ENCODE measurements around the gene IL23A. TPM values are rescaled to one million over a fixed set of nuclear protein-coding genes. Genes with fewer than 3 reads are reported as not detected.

The IL23A gene
- total and polyA plus RNA-seq, 2 of the 13 experiments (the other 11 are each of a cell fraction or from before 2014, with no cell fraction given) = 0.33 to 0.35 TPM

DNA sequence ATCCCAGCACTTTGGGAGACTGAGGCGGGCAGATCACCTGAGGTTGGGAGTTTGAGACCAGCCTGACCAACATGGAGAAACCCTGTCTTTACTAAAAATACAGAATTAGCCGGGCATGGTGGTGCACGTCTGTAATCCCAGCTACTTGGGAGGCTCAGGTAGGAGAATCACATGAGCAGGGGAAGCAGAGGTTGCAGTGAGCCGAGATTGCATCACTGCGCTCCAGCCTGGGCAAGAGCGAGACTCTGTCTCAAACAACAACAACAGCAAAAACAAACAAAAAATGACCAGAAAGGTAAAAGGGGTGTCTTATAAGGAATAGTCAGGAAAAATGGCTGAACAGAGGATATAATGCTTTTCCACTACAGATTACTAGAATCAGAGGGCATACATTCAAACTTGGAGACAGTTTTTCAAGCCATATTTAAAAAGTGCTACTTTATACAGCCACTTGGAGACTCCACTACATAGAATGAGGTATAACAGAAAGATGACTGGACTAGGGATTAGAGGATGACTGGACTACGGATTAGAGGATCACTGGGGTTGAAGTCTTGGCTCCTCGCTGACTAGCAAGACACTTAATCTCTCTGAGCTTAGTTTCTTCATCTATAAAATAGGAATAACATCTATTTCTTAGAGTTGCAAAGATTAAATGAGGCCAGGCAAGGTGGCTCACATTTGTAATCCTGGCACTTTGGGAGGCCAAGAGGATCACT is 33.7 kb upstream of the IL23A start (continued):
- TF ChIP-seq, protein P1, sequence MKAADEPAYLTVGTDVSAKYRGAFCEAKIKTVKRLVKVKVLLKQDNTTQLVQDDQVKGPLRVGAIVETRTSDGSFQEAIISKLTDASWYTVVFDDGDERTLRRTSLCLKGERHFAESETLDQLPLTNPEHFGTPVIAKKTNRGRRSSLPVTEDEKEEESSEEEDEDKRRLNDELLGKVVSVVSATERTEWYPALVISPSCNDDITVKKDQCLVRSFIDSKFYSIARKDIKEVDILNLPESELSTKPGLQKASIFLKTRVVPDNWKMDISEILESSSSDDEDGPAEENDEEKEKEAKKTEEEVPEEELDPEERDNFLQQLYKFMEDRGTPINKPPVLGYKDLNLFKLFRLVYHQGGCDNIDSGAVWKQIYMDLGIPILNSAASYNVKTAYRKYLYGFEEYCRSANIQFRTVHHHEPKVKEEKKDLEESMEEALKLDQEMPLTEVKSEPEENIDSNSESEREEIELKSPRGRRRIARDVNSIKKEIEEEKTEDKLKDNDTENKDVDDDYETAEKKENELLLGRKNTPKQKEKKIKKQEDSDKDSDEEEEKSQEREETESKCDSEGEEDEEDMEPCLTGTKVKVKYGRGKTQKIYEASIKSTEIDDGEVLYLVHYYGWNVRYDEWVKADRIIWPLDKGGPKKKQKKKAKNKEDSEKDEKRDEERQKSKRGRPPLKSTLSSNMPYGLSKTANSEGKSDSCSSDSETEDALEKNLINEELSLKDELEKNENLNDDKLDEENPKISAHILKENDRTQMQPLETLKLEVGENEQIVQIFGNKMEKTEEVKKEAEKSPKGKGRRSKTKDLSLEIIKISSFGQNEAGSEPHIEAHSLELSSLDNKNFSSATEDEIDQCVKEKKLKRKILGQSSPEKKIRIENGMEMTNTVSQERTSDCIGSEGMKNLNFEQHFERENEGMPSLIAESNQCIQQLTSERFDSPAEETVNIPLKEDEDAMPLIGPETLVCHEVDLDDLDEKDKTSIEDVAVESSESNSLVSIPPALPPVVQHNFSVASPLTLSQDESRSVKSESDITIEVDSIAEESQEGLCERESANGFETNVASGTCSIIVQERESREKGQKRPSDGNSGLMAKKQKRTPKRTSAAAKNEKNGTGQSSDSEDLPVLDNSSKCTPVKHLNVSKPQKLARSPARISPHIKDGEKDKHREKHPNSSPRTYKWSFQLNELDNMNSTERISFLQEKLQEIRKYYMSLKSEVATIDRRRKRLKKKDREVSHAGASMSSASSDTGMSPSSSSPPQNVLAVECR (CRISPR knock-in tag; IDR thresholded peaks at IDR 0.05; ENCODE audit: borderline replicate concordance) = no peak

DNA sequence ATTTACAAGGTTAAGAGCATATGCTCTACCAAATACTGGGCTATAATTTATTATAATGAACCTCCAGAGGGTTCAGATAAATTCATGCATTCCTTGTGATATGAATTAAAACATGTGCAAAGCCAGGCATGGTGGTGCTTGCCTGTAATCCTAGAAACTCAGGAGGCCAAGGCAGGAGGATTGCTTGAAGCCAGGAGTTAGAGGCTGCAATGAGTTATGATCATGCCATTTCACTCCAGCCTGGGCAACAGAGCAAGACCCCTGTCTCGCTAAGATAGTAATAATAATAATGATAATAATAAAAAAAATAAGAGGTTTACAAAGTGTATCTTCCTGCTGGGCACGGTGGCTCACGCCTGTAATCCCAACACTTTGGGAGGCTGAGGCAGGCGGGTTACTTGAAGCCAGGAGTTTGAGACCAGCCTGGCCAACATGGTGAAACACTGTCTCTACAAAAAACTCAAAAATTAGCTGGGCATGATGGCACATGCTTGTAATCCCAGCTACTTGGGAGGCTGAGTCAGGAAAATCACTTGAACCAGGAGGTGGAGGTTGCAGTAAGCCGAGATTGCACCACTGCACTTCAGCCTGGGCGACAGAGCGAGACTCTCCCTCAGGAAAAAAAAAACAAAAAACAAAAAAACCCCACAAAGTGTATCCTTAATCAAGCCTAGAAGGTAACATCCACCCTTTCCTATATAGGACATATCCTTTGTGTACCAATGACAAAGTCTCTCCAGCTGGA is 31.3 kb upstream of the IL23A start:
- Histone ChIP-seq H3K79me2 (ENCODE audit: insufficient read depth, low read length) (no peaks in the 10 kb centered on the region), H3K4me1 (ENCODE audit: insufficient read depth, low read length) (peaks cover 9% of the 10 kb centered on the region), H3K4me3 (replicated peaks in 1 of 3; ENCODE audit: insufficient read depth in 1 of 3, low read depth in 2 of 3, low read length in 3 of 3) (no peak overlapping the region), H3K27ac (ENCODE audit: extremely low read length, insufficient read depth, low read length) (no peak overlapping the region), H3K27me3 (ENCODE audit: control insufficient read depth in 1 of 2, insufficient read depth in 2 of 2, low read length in 2 of 2) (no peaks in the 10 kb centered on the region), H4K20me1 (ENCODE audit: insufficient read depth, low read length) (no peaks in the 10 kb centered on the region), H3K4me2 (ENCODE audit: low read depth, low read length) (no peak overlapping the region), H3K9ac (ENCODE audit: insufficient read depth, low read depth, low read length) (no peak overlapping the region), H2AFZ (ENCODE audit: low read length) (no peak overlapping the region), H3K36me3 (replicated peaks in 1 of 2; ENCODE audit: control insufficient read depth in 1 of 2, insufficient read depth in 2 of 2, low read length in 2 of 2) (peaks cover 11 to 24% of the 10 kb centered on the region in 2 experiments), H3K9me3 (ENCODE audit: low read length) (no peaks in the 10 kb centered on the region)
- DNase-seq (ENCODE audit: low spot score) (no peak), FAIRE-seq (no peak), ATAC-seq (no peak)
- no TSS peak for BruUV-seq (replicated peaks)
- in situ Hi-C loops (cut with HindIII; ENCODE audit: extremely low pct_ligation_motif_present, low pct_unique_long_range_greater_than_20kb) (no loop called here), intact Hi-C loops (cut with micrococcal nuclease; ENCODE audit: unreplicated experiment) (no loop called here)
- 98% methylated on average over 7 of the region's 7 CpGs for WGBS (ENCODE audit: low lambda C conversion rate)
- ChIA-PET POLR2A (interaction anchor here (2.4 kb wide), 1 partner anchor 9 kb away, joined by 10 read pairs; the partner anchor contains the start of gene CNPY2), CTCF (ENCODE audit: low intra/inter-chr PET ratio, low total read pairs) (no interaction called here)
- TF ChIP-seq WIZ (CRISPR knock-in tag; IDR thresholded peaks at IDR 0.05) = no peak
- no peak for TF ChIP-seq ZNF790 (CRISPR knock-in tag; IDR thresholded peaks at IDR 0.05; ENCODE audit: borderline replicate concordance)
- no peak for TF ChIP-seq IRF2 (CRISPR knock-in tag; IDR thresholded peaks at IDR 0.05)
- TF ChIP-seq, protein P2, sequence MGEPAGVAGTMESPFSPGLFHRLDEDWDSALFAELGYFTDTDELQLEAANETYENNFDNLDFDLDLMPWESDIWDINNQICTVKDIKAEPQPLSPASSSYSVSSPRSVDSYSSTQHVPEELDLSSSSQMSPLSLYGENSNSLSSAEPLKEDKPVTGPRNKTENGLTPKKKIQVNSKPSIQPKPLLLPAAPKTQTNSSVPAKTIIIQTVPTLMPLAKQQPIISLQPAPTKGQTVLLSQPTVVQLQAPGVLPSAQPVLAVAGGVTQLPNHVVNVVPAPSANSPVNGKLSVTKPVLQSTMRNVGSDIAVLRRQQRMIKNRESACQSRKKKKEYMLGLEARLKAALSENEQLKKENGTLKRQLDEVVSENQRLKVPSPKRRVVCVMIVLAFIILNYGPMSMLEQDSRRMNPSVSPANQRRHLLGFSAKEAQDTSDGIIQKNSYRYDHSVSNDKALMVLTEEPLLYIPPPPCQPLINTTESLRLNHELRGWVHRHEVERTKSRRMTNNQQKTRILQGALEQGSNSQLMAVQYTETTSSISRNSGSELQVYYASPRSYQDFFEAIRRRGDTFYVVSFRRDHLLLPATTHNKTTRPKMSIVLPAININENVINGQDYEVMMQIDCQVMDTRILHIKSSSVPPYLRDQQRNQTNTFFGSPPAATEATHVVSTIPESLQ (CRISPR knock-in tag; conservative IDR thresholded peaks at IDR 0.05) = no peak
- TF ChIP-seq, protein P3, sequence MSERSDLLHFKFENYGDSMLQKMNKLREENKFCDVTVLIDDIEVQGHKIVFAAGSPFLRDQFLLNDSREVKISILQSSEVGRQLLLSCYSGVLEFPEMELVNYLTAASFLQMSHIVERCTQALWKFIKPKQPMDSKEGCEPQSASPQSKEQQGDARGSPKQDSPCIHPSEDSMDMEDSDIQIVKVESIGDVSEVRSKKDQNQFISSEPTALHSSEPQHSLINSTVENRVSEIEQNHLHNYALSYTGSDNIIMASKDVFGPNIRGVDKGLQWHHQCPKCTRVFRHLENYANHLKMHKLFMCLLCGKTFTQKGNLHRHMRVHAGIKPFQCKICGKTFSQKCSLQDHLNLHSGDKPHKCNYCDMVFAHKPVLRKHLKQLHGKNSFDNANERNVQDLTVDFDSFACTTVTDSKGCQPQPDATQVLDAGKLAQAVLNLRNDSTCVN (CRISPR knock-in tag; IDR thresholded peaks at IDR 0.05; ENCODE audit: borderline replicate concordance) = no peak
- no peak for TF ChIP-seq SP1 (IDR thresholded peaks at IDR 0.05)
- TF ChIP-seq SP1 (CRISPR knock-in tag; IDR thresholded peaks at IDR 0.05) = no peak
- no peak for TF ChIP-seq TOE1 (CRISPR knock-in tag; IDR thresholded peaks at IDR 0.05)
- TF ChIP-seq, protein P4, sequence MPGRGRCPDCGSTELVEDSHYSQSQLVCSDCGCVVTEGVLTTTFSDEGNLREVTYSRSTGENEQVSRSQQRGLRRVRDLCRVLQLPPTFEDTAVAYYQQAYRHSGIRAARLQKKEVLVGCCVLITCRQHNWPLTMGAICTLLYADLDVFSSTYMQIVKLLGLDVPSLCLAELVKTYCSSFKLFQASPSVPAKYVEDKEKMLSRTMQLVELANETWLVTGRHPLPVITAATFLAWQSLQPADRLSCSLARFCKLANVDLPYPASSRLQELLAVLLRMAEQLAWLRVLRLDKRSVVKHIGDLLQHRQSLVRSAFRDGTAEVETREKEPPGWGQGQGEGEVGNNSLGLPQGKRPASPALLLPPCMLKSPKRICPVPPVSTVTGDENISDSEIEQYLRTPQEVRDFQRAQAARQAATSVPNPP (CRISPR knock-in tag; IDR thresholded peaks at IDR 0.05) = no peak
- no peak for TF ChIP-seq HOXD1 (CRISPR knock-in tag; IDR thresholded peaks at IDR 0.05)
- TF ChIP-seq, protein P5, sequence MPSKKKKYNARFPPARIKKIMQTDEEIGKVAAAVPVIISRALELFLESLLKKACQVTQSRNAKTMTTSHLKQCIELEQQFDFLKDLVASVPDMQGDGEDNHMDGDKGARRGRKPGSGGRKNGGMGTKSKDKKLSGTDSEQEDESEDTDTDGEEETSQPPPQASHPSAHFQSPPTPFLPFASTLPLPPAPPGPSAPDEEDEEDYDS (CRISPR knock-in tag; IDR thresholded peaks at IDR 0.05) = no peak

Data from HepG2 (cell line).